Hematopoietic multipotent progenitor cell treated with erythropoietin and hydrocortisone succinate and interleukin-3 and kit ligand, for 8 days (in vitro differentiated cells): ENCODE data around the gene CELF4.

Experiments
- DNase-seq: peaks from one replicate; pipeline ENCODE4 v3.0.0-alpha.2; 2015

The CELF4 gene

DNA sequence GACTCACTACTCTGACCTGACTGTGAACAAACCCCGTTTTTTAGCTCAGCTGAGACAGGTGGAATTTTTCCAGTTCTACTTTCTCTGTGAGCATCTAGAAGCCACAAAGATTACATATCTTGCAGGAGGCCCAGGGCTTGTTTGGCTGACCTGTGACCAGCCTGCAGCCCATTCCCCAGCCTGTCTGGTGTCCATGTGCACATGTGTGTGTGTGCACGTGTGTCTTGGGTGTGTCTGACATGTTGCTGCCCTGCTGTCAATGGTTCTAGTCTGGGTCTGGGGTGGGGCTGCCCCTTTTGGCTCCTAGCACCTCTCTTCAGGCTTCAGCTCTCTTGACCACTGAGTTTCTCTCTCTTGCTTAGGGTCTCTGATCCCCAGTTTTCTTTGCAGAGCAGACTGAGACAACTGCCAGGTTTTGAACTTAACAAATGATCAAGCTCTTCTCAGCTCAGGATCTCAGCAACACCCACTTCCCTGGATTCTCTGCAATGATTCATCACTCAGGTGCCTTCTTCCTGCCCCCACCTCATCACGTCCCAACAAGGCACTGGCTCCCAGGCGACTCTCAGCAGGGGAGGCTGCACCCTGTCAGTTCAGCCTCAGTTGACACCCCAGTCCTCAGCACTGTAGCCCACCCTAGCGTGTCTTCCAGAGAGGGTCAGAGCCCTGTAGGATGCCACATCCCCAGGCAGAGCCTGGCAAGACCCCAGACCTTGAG is 130.3 kb downstream of the CELF4 start:
- no peak for DNase-seq

DNA sequence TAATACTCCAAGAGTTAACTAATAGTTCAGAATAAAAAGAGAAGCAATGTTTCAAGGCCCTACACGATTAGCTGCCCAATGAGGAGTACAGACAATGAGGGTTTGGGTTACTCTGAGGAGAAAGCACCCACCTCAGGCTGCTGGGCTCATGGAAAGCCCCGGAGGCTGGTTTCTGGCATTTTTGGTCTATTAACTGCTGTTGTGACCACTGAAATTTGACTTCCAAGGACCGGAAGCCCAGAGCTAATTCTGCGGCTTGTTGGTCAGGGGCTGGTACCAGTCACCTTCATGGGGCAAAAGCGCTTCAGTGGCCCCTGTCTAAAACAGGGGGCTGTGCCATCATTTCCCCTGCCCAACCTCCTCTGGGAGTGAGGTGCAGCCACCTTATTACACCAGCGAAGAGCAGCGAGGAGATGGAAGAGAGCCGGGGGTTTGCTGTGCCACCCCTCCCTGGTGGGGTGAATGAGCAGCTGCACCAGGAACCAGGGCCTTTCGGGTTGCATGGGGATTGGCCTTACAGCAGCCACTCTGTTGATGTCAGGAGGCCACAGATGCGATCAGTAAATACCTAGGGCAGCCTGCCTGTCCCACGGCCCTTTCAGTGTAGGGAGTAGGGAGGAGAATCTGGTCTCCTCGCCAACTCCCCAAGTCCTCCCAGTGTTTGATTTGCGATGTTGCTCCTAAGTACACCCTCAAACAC is 131.3 kb downstream of the CELF4 start:
- no peak for DNase-seq

DNA sequence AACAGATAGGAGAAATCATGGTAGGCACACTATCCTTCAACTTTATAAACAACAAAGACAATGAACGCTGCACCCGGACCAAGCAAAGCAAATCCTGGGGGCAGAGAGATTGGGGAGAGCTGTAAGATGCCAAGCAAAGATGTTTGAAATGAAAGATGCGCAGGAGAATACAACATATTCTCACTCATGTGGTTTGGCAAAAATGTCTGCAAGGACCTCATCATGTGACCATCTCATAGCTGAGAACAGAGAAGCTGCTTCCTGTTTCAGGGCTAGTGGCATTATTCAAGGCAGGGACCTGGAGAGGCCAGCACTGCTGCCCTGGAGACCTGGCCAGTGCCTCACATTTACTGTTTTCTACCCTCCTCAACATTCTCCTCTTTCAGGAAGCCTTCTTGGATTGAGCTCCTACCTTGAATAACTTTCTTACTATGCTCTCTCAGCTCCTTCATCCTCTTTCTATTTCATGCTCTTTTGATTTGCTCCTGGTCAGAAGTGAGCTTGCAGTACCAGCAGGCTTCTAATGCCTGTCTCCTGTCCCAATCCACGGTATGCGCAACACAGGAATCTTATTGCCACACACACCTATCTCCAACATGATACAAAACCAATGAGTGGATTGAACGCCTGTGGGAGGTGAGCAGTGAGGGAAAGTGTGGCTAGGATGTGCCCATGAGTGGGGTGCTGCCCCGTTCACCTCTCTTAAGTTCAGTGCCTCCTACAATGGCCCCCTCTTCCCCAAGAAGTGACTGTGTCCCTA is 133.0 kb downstream of the CELF4 start:
- no peak for DNase-seq

DNA sequence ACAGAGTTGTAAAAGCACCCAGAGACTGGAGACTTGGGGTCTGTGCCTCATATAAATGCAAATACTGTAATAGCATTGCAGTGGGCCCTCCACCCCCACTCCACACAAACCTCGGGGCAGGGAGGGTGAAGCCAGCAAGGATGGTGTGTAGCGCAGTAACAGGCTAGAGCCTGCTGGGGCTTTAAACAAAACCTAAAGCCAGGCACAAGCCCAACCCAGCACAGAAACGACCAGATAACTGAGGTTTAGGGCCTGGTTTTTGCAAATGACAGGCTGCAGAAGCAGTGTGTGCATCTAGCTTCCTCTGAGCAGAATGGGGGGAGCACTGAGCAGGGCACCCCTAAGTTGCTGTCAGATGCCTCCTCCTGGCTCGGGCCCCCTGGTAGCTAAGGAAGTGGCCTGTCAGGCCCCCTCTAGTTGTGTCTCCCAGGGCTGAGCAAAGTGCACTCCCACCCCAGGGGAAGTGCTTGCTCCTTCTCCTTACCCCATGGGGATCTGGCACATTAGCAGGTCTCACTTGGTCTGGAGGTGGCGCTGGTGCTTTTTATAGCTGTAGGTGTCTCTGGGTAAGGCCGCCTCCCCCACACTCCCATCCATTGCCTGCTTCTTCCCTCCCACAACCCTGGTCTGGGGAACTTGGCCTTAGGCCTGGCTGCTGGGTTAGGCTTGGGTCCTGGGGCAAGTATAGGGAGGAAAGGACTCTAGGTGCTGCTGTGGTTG is 135.1 kb downstream of the CELF4 start:
- DNase-seq: no peak

DNA sequence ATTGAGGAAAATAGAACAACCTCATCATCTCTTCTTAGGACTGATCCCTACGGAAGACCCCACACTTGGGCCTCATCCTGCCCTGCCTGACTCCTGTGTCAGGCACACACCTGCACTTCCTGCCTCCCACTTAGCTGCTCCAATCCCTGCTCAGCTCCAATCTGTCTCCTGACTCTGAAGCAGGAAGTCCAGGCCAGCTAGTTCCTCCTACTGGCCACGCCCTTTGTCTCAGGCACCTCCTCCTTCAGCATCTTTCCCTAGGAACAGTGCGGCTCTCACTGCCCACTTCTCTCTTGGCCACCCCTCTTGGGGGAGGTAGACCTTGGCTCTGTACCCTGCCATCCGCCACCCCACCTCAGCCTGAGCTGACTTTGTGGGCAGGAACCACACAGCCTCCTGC is 135.8 kb downstream of the CELF4 start:
- no peak for DNase-seq

DNA sequence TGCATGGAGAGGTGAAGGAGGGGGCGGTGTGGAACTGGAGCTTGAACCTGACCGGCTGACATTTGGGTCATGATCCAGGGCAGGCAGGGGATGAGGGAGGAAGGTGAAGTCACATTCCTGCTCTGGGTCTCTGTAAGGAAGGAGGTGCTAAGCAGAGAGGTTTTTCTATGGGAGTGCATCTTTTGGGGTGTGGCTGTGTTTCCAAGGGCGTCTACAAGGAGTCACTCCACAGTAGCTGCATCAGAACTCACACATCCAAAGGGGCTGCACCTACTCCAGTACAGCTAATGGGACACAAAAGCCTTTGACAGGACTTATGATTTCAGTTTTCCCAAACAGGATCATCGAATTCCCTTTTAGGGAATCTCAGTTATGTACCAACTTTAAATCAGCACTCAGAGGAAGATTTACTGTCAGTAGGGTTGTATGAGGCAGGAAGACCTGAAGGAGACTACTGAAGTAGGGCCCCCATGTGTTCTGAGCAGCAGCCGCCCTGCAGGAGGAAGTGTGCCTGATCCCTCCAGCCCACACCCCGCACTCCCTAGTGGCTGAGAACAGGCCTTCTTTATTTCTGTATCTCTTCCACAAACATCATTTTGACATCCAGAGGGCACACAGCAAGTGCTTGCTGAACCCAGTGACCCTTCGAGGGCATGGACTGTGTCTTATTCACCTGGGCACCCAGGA is 137.2 kb downstream of the CELF4 start:
- DNase-seq: no peak

DNA sequence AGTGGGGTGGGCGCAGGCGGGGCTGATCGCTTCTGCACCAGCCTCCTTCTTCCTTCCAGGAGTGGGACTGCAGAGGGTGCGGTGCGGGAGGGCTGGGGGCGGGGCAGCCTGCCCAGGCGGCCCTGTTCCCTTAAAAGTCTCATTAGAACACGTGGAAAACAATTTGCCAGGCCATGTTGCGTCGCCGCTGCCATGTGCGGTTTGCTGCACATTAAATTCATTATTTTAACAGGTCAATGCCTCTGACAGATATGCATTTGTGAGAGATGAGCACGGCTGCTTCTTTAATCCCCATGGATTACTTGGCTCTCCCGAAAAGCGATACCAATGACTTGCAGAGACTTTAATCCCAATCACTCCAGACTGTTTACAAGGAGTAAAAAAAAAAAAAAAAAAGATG is 139.0 kb downstream of the CELF4 start:
- no peak for DNase-seq

DNA sequence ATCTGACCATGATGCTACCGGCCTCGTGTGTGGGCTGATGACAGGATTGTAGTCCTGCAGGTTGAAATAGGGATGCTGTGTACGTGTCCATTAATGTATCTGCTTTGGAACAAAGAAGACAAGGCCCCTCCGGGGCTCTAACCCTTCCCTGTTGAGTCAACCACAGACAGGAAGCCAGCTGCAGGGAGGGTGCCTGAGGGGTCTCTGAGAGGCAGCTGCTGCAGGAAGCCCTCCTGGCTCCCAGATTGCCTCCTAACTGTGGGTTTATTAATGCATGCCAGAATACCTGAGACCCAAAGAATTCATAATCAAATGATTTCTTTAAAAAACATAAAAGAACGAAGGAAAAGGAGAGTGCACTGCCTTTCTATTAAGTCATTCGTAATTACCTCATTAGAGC is 140.4 kb downstream of the CELF4 start:
- no peak for DNase-seq

DNA sequence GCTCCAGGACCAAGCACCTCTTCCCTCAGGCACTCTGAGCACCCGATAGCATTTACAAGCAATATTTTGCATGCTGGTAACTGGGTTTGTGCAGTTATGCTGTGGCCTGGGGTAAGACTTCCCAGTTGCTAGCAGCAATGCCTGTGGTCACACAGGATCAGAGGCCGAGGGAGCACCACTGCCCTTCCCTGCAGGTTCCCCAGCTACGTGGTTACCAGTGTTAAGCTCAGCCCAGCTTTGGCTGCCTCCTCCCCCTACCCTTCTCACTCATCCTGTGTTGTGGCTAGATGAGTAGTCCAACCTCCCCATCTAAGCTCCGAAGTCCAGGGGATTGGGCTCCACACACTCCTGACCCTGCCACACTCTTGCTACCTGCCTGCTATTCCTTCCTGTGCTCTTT is 141.1 kb downstream of the CELF4 start:
- DNase-seq: no peak

DNA sequence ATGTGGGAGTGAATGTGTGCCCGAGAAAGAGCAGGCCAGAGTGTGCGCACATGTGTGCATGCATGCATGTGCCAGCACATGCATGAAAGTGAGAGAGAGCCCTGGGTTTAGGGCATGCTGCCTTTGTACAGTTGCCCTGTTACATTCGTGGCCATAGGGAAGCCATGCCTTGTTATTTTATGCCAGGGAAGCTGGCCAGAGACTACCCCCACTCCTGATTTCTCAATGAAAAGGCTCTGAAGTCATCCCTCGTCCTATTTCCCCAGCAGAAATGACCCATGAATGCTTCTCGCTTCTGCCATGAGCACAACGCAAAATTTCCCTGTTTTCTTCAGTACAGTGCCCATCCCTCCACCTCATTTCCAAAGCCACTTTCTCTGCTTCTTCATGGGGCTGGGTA is 143.0 kb downstream of the CELF4 start:
- DNase-seq: no peak

DNA sequence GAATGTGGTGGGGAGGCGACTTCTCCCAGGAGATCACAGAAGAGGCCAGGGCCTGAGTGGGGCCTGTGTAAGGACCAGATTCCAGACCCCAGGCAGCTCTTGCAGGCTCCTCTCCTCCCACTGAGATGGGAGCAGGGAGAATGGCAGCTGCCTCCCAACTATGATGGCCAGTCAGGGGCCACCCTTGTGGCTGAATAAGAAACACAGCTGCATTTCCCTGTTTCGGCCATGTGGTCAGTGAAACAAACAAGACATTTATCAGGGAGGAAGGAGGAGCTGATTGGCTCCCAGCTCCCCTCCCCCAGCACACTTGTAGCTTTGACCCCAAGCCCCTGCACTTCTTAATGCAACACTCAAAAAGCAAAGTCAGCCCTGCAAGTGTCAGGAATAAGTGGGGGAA is 143.5 kb downstream of the CELF4 start:
- DNase-seq: no peak

DNA sequence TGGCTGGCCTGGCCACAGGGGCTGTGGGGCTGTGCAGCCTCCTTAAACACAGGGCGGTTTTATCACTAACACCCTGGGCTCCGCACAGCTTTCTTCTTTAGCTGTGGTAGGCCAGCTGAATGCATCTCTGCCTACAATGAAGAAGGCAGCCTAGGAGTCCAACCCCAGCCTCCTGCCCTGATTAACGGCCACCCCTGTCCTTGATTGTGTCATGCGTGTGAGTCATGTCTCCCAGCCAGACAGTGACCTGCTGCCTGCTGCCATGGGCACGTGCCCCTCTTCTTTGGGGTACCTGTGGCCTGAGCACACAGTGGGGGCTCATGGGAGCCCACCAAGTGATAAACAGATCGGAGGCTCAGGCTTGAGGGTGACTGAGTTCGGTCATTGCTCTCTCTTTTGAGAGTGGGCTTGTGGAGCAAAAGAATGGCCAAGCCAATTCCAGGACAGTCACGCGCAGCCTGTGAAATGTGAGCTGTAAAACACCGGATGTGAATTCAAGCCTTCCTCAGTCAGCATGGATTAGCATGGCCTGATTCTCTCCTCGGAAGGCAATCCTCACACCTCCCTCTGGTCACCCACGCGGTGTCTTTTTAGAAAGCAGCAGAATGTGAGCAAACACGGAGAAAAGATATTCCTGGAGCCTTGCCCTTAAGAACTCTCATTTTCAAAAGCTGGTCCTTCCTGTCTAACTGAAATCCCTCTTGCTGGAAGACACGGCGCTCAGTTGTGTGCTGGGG is 144.1 kb downstream of the CELF4 start:
- DNase-seq: no peak

DNA sequence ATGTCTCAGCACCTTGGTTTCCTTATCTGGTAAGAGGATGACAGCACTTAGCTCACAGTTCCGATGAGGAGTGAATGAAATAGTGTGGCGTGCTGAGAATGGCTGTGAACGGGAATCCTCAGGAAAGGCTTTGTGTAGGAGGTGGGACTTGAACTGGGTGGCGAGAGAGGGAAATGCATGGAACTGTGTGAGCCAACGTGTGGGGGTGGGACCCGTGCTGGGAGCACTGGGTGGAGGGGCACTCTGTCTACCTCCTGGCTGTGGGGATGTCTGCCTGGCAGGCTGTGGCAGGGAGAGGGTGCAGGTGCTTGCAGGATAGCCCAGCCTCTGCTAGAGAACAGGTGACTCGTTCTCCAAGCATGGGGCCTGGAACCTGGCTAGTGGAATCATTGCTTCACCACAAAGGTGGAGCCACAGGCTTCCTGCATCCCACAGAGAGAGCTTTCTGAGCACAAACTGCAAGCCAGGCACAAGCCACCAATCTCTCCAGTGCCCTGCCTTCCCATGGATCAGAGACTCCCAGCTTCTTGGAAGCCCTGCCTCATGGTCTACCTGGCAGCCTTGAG is 145.2 kb downstream of the CELF4 start:
- DNase-seq: no peak

DNA sequence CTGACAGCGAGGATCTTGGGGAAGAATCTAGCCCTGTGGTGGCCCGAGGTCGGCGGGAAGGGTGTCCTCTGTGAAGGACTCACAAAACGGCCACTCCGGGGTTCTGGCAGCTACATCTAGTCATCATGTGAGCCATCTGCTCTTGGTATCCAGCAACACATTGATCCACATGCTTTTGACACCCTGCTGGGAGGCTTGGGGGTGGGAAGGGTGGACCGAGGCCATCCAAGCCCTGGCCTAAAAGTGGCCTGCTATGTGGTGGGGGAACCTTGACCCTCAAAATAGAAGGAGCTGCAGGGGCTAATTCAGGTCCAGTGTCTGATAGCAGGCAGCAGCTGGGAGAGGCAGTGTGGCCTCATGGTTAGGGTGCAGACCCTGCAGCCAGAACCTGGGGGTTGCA is 145.7 kb downstream of the CELF4 start:
- DNase-seq: no peak

DNA sequence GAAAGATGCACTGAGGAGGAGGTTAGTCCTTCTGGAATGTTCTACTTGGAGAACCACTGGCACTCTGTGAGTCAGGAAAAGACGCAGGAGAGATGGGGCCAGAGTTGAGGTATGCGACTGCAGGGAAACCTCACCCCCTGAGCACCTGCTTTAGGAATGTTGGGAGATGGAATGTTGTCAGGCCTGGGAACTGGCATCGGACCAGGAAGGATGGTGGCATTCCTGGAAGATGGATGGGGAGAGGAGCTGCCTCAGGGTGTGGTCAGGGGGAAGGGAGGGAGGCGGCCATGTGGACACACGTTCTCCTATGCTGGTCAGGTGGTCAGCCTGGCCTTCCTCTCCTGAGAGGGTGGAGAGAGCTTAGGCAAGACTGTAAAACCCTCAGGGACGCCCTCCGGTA is 146.3 kb downstream of the CELF4 start:
- DNase-seq: no peak

DNA sequence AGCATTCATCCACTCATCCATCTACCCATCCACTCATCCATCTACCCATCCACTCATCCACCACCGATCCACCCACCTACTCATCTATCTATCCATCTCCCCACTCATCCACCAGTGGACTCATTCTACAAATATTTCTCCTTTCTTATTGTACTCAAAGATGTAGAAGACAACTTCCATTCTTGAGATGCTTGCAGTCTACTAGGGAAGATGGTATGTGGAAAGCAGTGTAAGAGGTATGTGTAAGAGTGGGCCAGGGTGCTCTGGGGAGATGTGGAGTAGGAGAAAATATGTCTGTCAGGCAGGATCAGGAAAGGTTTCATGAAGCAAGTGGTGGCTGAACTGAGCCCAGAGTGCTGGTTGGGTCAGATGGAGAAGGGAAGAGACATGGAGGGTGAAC is 150.8 kb downstream of the CELF4 start:
- DNase-seq: no peak

DNA sequence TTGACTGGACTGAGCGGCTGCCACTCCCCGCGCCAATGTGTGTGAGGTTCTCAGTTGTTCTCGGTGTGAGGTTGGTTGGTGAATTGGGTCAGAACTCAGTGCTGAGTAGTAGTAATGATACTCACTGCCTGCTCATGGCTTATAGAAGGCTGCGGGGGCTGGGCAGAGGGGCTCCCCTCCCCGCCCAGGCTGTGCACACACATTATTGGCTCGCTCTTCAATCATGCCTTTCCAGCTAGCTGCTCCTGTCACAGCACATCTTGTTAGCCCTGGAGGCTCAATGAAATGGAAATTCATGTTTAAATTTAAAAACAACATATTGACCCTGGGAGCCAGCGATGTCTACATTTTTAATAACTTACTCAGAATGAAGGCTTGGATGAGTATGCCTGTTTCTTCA is 152.8 kb downstream of the CELF4 start:
- DNase-seq: no peak

DNA sequence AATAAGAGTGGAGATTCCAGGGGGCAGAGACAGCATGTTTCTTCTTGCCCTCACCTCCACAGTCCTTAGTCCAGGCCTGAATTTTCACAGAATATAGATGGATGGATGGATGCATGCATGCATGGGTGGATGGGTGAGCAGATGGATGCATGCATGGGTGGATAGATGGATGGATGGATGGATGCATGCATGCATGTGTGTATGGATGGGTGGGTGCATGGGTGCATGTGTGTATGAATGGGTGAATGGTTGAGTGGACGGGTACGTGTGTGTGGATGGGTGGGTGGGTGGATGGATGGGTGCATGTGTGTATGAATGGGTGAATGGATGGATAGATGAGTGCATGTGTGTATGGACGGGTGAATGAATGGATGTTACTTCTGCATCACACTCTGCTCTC is 153.3 kb downstream of the CELF4 start:
- no peak for DNase-seq

DNA sequence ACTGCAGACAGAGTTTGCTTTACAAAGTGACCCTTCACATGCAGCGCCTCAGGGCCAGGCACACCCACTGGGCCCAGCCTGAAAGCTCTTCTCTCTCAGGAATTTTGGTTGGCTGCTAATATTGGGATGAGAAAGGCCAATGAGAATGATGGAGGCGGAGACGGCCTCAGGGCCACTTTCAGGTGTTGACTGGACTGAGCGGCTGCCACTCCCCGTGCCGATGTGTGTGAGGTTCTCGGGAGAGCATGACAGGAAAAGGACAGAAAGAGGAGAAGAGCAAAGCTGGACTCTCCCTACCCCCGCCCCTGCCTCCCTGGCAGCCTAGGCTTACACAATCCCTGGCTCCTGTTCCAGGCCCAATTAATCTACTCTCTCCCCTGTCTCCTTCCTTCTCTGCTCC is 155.7 kb downstream of the CELF4 start:
- no peak for DNase-seq

DNA sequence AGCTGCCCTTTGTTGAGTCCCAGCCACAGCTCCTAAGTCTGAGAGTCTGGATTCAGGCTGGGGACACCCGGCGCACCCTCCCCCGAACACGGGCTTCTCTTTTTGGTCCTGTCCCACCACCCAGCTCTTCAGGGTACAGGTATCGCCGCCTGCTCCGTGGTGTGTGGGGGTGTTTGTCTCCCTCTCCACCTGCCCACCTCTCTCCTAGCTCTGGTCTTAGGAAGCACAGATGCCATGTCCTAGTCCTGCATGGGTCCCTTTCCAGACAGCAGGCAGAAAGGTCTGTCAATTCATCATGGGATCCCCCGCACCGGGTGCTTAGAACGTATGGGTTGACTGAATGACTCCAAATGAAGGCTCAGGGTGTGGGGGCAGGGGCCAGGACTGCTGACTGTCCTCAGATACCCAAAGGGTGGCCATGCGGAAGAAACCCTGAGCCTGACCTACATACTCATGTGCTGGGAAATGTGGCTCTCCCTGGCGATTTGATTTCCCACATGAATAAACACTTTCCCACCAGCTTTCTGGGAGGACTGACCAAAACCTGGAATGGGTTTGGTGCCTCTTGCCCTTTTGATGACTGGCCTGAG is 156.8 kb downstream of the CELF4 start:
- DNase-seq: no peak

DNA sequence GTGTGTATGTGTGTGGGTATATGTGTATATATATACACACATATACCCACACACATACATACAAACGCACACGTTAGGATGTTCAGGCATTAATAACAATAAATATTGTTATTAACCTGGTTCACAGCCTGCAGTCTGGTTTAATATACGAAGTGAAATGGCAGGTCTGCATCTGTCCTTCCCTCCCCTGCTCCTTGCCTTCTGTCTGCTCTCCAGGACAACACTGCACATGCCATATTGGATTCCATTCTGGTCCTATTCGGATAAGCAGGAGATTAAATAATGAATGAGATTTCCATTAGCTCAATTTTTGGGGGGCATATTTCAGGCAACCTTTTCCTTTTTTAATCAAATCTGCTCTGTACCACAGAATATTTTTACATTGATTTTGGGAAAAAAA is 158.0 kb downstream of the CELF4 start:
- DNase-seq: no peak
